GM12878 (cell line): ENCODE data around the gene ANKS1A. TPM values are rescaled to one million over a fixed set of nuclear protein-coding genes. Genes with fewer than 3 reads are reported as not detected.

Source experiments
- ATAC-seq: fragments of 200-7000 bp; cut with Tn5 transposase; 3 replicates; pipeline ENCODE4 v1.9.1; 2020; ENCODE audit warnings: mild to moderate bottlenecking, moderate library complexity
- BruUV-seq: library from RNA; stranded (reverse); fragments of 400-500 nt; replicated peaks from 2 replicates; lab custom pipeline; 2021; lab: Mats Ljungman, UMichigan
- CTCF ChIA-PET: fragments of 300-600 bp; sonication (Branson Sonifier 250); formaldehyde crosslinking; extraction: SDS; loops from one replicate; lab custom pipeline; 2021; ENCODE audit warnings: inconsistent platforms; lab: Yijun Ruan, JAX
- POLR2A ChIA-PET: fragments of 350-600 bp; formaldehyde crosslinking; extraction: SDS; loops from one replicate; lab custom pipeline; 2021; ENCODE audit warnings: inconsistent platforms; lab: Charles Lee
- RAD21 ChIA-PET: fragments of 300-600 bp; sonication (Branson Sonifier 250); formaldehyde crosslinking; loops from one replicate; lab custom pipeline; 2023; ENCODE audit warnings: antibody characterized with exemption; ENCODE audit not compliant: unreplicated experiment; lab: Charles Lee
- SMC1A ChIA-PET: fragments of 300-600 bp; sonication (Branson Sonifier 250); formaldehyde crosslinking; loops from one replicate; lab custom pipeline; 2023; ENCODE audit not compliant: unreplicated experiment, uncharacterized antibody; lab: Charles Lee
- DNase-seq: peaks from one replicate; pipeline ENCODE4 v3.0.0-alpha.2; 2011; ENCODE audit warnings: low read depth, low spot score
- FAIRE-seq: peaks from 3 replicates; lab custom pipeline; 2011; peaks lifted over from hg19 to GRCh38; lab: Jason Lieb, UNC
- H2AFZ ChIP-seq: 2 replicates; pipeline ENCODE4 v1.6.0; 2011; ENCODE audit warnings: low read depth, low read length, control low read depth; ENCODE audit not compliant: control insufficient read depth
- H3K27ac ChIP-seq: 2 replicates; pipeline ENCODE4 v1.5.1; 2011; ENCODE audit warnings: control low read depth; ENCODE audit not compliant: control insufficient read depth, insufficient read depth
- H3K27me3 ChIP-seq, 2 experiments: replicated peaks in 1 of 2; 2 replicates each; pipeline versions ENCODE4 v1.6.0 to v1.6.1; 2011; ENCODE audit warnings: low read length in 1 of 2; ENCODE audit not compliant: control insufficient read depth in 2 of 2, insufficient read depth in 2 of 2
- H3K36me3 ChIP-seq, 2 experiments: 2 replicates each; pipeline ENCODE4 v1.5.1; 2011; ENCODE audit warnings: low read length in 1 of 2; ENCODE audit not compliant: control insufficient read depth in 2 of 2, insufficient read depth in 2 of 2
- H3K4me1 ChIP-seq: 2 replicates; pipeline ENCODE4 v1.6.1; 2011; ENCODE audit warnings: mild to moderate bottlenecking, low read length, moderate library complexity, mixed read lengths; ENCODE audit not compliant: control insufficient read depth, insufficient read depth
- H3K4me2 ChIP-seq: 2 replicates; pipeline ENCODE4 v1.6.0; 2011; ENCODE audit warnings: control low read depth; ENCODE audit not compliant: control insufficient read depth, insufficient read depth
- H3K4me3 ChIP-seq: fragments of 200-600 bp; sonication (generic); 2 replicates; pipeline ENCODE4 v1.5.1; 2016
- H3K79me2 ChIP-seq: 2 replicates; pipeline ENCODE4 v1.6.0; 2011; ENCODE audit warnings: low read length; ENCODE audit not compliant: control insufficient read depth, insufficient read depth
- H3K9ac ChIP-seq: 2 replicates; pipeline ENCODE4 v1.8.0; 2011; ENCODE audit warnings: low read length, control low read depth, mixed read lengths; ENCODE audit not compliant: control insufficient read depth, insufficient read depth
- H3K9me3 ChIP-seq: replicated peaks from 3 replicates; pipeline ENCODE4 v1.5.1; 2011; ENCODE audit warnings: mild to moderate bottlenecking, low read length; ENCODE audit not compliant: control insufficient read depth, insufficient read depth
- H4K20me1 ChIP-seq: 2 replicates; pipeline ENCODE4 v1.6.0; 2011; ENCODE audit not compliant: control insufficient read depth, insufficient read depth
- CREB1 ChIP-seq: IDR thresholded peaks from 2 replicates; pipeline ENCODE4 v1.6.1; 2012; ENCODE audit warnings: low read depth, mild to moderate bottlenecking, inconsistent platforms
- EED ChIP-seq: sonication (generic); IDR thresholded peaks from 2 replicates; pipeline ENCODE4 v1.6.1; 2016; ENCODE audit warnings: antibody characterized with exemption, low read depth
- NRF1 ChIP-seq: conservative IDR thresholded peaks from 2 replicates; pipeline ENCODE4 v1.6.1; 2011; ENCODE audit warnings: mild to moderate bottlenecking, low read depth, low read length, improper control_type of control experiment
- RFX5 ChIP-seq: IDR thresholded peaks from 2 replicates; pipeline ENCODE4 v1.6.1; 2011; ENCODE audit warnings: low read depth, low read length, improper control_type of control experiment
- YY1 ChIP-seq: IDR thresholded peaks from 2 replicates; pipeline ENCODE4 v1.6.1; 2011; ENCODE audit warnings: low read depth, mild to moderate bottlenecking, low read length
- ZBED1 ChIP-seq: IDR thresholded peaks from 2 replicates; pipeline ENCODE4 v1.6.1; 2016; ENCODE audit warnings: borderline replicate concordance
- ZNF207 ChIP-seq: fragments of 450-650 bp; IDR thresholded peaks from 2 replicates; pipeline ENCODE4 v1.6.1; 2014; ENCODE audit warnings: antibody characterized with exemption, mild to moderate bottlenecking, borderline replicate concordance
- ZNF622 ChIP-seq: fragments of 450-650 bp; IDR thresholded peaks from 2 replicates; pipeline ENCODE4 v1.6.1; 2017; ENCODE audit warnings: mild to moderate bottlenecking, inconsistent platforms
- WGBS: methylation state at CpG from one replicate; pipeline ENCODE4 v1.1.6; 2016; ENCODE audit warnings: low lambda C conversion rate; ENCODE audit not compliant: insufficient replicate concordance, insufficient coverage; ENCODE audit errors: missing lambda C conversion rate; 5-methylcytosine and 5-hydroxymethylcytosine counted together
- in situ Hi-C: fragments of 300-500 bp; cut with MboI; formaldehyde crosslinking; loops from 9 replicates; pipeline ENCODE4 v1.14.3; 2018; ENCODE audit warnings: mixed read lengths
- intact Hi-C: fragments of 100-400 bp; cut with micrococcal nuclease; formaldehyde crosslinking; loops from one replicate; pipeline ENCODE4 v1.14.2; 2022; ENCODE audit not compliant: unreplicated experiment
- polyA plus RNA-seq, 11 experiments: library from polyadenylated mRNA; depleted of rRNA in 4 of 11; unstranded in 6 of 11; stranded (reverse) in 5 of 11; fragments of >200 nt; fragmentation: Nextera tagmentation in 4 of 11; fragmentation: Illumina TruSeq in 1 of 11; extraction: Ambion mirVana in 4 of 11; extraction: Trizol in 1 of 11; gene quantifications; 1 replicate in 1 of 11; 2 replicates in 10 of 11; pipeline versions ENCODE4 v1.2.1 to v1.2.3, GENCODE V29; 2011 to 2016; ENCODE audit warnings: inconsistent platforms in 2 of 11, missing spikeins in 2 of 11, low read depth in 1 of 11
- total RNA-seq, 4 experiments: library from RNA; depleted of rRNA in 3 of 4; stranded (reverse); fragments of >200 nt in 3 of 4; fragmentation: Illumina TruSeq in 1 of 4; extraction: Trizol in 1 of 4; gene quantifications; 2 replicates each; pipeline versions ENCODE4 v1.2.1 to v1.2.3, GENCODE V29; 2013 to 2021
- TF ChIP-seq, protein P1 (sequence below): IDR thresholded peaks from 2 replicates; pipeline ENCODE4 v1.6.1; 2011; ENCODE audit warnings: borderline replicate concordance, low read depth, mild to moderate bottlenecking, moderate library complexity, mixed read lengths, low read length; ENCODE audit not compliant: insufficient read depth; ENCODE audit errors: extremely low read length
- TF ChIP-seq, protein P2 (sequence below): fragments of 450-650 bp; IDR thresholded peaks from 2 replicates; pipeline ENCODE4 v1.6.1; 2017; ENCODE audit warnings: antibody characterized with exemption, mild to moderate bottlenecking, moderate library complexity
- TF ChIP-seq, protein P3 (sequence below): IDR thresholded peaks from 2 replicates; pipeline ENCODE4 v1.6.1; 2011; ENCODE audit warnings: mild to moderate bottlenecking, low read depth, low read length, moderate library complexity; ENCODE audit not compliant: insufficient replicate concordance
- TF ChIP-seq, protein P4 (sequence below): IDR thresholded peaks from 2 replicates; pipeline ENCODE4 v1.6.1; 2012; ENCODE audit warnings: low read length, inconsistent platforms

The ANKS1A gene
- total and polyA plus RNA-seq, 10 of the 15 experiments (the other 5 are each of a cell fraction or from before 2014, with no cell fraction given): 0.60 to 7.0 (median 3.0) TPM

DNA sequence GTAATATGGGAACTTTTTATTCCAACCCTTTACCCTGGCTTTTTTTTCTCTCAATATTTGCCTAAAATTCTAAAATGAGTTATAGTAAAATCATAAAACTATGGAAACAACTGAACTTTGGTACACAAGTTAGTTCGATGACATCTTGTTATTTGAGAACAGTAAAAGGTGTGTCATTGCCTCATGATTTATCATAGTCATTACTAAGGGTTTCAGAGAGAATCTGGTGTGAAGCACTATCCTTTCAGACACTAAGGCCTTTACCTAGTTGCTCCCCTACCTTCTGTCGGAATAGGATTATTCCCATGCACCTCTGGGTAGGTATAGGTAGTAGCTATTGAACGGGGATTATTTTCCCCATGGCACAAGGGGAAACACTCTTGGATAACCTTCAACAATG, 12.6 kb upstream of the ANKS1A start:
- CTCF ChIA-PET: no interaction called here
- 94% methylated on average over 3 of the region's 3 CpGs for WGBS
- TF ChIP-seq, protein P1, sequence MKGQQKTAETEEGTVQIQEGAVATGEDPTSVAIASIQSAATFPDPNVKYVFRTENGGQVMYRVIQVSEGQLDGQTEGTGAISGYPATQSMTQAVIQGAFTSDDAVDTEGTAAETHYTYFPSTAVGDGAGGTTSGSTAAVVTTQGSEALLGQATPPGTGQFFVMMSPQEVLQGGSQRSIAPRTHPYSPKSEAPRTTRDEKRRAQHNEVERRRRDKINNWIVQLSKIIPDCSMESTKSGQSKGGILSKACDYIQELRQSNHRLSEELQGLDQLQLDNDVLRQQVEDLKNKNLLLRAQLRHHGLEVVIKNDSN: no peak
- TF ChIP-seq ZBED1 (no peak), CREB1 (no peak), ZNF622 (no peak)
- no TSS peak for BruUV-seq
- POLR2A ChIA-PET: no interaction called here
- Histone ChIP-seq H3K4me2 (no peak overlapping the region), H3K9me3 (no peaks in the 10 kb centered on the region), H3K4me1 (no peaks in the 10 kb centered on the region), H3K4me3 (no peak overlapping the region), H3K36me3 (peaks cover 8 to 37% of the 10 kb centered on the region in 2 experiments), H3K79me2 (no peaks in the 10 kb centered on the region), H2AFZ (no peak overlapping the region), H3K27me3 (no peaks in the 10 kb centered on the region), H3K27ac (no peak overlapping the region), H4K20me1 (no peaks in the 10 kb centered on the region), H3K9ac (no peak overlapping the region)
- DNase-seq (no peak), FAIRE-seq (no peak), ATAC-seq (no peak)
- intact Hi-C loops: no loop called here
- RAD21 ChIA-PET: no interaction called here
- SMC1A ChIA-PET: no interaction called here
- in situ Hi-C loops: no loop called here

DNA sequence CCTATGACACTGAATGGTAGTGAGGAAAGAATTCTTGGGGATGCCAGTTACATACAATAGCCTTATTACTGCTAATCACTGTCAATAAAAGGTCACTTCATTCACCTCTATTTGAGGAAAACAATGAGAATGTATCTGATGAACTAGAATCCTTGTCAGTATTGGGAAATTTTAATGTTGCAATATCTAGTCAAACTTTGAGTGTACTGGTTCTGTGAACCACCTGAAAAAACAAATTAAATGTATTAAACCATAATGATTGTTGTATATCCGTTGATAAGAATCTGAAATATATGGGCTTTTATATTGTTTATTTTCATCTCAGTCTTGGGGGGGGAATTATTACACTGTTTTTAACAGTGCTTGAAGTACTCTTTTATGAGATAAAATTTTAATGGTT, 11.8 kb upstream of the ANKS1A start:
- Histone ChIP-seq H3K36me3 (peaks cover 8 to 30% of the 10 kb centered on the region in 2 experiments), H3K27ac (no peak overlapping the region), H3K27me3 (no peaks in the 10 kb centered on the region), H3K9me3 (no peaks in the 10 kb centered on the region), H2AFZ (no peak overlapping the region), H3K9ac (no peak overlapping the region), H3K79me2 (no peaks in the 10 kb centered on the region), H3K4me1 (no peaks in the 10 kb centered on the region), H3K4me2 (no peak overlapping the region), H4K20me1 (no peaks in the 10 kb centered on the region), H3K4me3 (no peak overlapping the region)
- in situ Hi-C loops (no loop called here), intact Hi-C loops (no loop called here)
- RAD21 ChIA-PET: no interaction called here
- DNase-seq: no peak
- no TSS peak for BruUV-seq
- SMC1A ChIA-PET: no interaction called here
- ATAC-seq: no peak
- POLR2A ChIA-PET: no interaction called here
- 100% methylated on average over 1 of the region's 1 CpG for WGBS
- FAIRE-seq: no peak
- CTCF ChIA-PET: no interaction called here
- no peak for TF ChIP-seq YY1
- TF ChIP-seq, protein P2, sequence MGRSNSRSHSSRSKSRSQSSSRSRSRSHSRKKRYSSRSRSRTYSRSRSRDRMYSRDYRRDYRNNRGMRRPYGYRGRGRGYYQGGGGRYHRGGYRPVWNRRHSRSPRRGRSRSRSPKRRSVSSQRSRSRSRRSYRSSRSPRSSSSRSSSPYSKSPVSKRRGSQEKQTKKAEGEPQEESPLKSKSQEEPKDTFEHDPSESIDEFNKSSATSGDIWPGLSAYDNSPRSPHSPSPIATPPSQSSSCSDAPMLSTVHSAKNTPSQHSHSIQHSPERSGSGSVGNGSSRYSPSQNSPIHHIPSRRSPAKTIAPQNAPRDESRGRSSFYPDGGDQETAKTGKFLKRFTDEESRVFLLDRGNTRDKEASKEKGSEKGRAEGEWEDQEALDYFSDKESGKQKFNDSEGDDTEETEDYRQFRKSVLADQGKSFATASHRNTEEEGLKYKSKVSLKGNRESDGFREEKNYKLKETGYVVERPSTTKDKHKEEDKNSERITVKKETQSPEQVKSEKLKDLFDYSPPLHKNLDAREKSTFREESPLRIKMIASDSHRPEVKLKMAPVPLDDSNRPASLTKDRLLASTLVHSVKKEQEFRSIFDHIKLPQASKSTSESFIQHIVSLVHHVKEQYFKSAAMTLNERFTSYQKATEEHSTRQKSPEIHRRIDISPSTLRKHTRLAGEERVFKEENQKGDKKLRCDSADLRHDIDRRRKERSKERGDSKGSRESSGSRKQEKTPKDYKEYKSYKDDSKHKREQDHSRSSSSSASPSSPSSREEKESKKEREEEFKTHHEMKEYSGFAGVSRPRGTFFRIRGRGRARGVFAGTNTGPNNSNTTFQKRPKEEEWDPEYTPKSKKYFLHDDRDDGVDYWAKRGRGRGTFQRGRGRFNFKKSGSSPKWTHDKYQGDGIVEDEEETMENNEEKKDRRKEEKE: no peak
- TF ChIP-seq, protein P3, sequence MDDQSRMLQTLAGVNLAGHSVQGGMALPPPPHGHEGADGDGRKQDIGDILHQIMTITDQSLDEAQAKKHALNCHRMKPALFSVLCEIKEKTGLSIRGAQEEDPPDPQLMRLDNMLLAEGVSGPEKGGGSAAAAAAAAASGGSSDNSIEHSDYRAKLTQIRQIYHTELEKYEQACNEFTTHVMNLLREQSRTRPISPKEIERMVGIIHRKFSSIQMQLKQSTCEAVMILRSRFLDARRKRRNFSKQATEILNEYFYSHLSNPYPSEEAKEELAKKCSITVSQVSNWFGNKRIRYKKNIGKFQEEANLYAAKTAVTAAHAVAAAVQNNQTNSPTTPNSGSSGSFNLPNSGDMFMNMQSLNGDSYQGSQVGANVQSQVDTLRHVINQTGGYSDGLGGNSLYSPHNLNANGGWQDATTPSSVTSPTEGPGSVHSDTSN: no peak
- TF ChIP-seq RFX5: no peak
- TF ChIP-seq, protein P4, sequence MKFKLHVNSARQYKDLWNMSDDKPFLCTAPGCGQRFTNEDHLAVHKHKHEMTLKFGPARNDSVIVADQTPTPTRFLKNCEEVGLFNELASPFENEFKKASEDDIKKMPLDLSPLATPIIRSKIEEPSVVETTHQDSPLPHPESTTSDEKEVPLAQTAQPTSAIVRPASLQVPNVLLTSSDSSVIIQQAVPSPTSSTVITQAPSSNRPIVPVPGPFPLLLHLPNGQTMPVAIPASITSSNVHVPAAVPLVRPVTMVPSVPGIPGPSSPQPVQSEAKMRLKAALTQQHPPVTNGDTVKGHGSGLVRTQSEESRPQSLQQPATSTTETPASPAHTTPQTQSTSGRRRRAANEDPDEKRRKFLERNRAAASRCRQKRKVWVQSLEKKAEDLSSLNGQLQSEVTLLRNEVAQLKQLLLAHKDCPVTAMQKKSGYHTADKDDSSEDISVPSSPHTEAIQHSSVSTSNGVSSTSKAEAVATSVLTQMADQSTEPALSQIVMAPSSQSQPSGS: no peak
- TF ChIP-seq EED: no peak
- TF ChIP-seq ZNF207: no peak
- TF ChIP-seq NRF1: no peak
